ENCODE data around the gene SH2D6. TPM values are rescaled to one million over a fixed set of nuclear protein-coding genes. Genes with fewer than 3 reads are reported as not detected.
A peak's percentile ranks its signal among the peaks of the same experiment; 100 is the strongest.
"Not testable (repeated sequence)": the region's sequence is repeated elsewhere in the genome, so short reads cannot be mapped to it uniquely, and the experiment has no call there.

The SH2D6 gene
- total RNA-seq, 2 donors from 2014 or later: 0.26 to 15.5 TPM

- 74 to 93% methylated on average over 4 to 5 of the region's 5 CpGs for WGBS, 2 donors
- Histone ChIP-seq H3K36me3 (replicated peaks in 1 of 2; ENCODE audit: insufficient read depth in 1 of 2, low read depth in 2 of 2) (no peaks in the 10 kb centered on the region), H3K27ac (no peak overlapping the region), H3K4me1 (peaks cover 18% of the 10 kb centered on the region), H3K27me3 (no peaks in the 10 kb centered on the region), H3K4me3 (no peak overlapping the region), H3K9me3 (no peaks in the 10 kb centered on the region)
- TF ChIP-seq CTCF (IDR thresholded peaks at IDR 0.05): no peak
- TF ChIP-seq POLR2A (IDR thresholded peaks at IDR 0.05): no peak
- ATAC-seq: no peak
- intact Hi-C loops (cut with DNase I): no loop called here
- DNase-seq: no peak
These were observed 7.1 kb upstream of the SH2D6 start for GRCh38 chr2:85411405-85411748.

DNA sequence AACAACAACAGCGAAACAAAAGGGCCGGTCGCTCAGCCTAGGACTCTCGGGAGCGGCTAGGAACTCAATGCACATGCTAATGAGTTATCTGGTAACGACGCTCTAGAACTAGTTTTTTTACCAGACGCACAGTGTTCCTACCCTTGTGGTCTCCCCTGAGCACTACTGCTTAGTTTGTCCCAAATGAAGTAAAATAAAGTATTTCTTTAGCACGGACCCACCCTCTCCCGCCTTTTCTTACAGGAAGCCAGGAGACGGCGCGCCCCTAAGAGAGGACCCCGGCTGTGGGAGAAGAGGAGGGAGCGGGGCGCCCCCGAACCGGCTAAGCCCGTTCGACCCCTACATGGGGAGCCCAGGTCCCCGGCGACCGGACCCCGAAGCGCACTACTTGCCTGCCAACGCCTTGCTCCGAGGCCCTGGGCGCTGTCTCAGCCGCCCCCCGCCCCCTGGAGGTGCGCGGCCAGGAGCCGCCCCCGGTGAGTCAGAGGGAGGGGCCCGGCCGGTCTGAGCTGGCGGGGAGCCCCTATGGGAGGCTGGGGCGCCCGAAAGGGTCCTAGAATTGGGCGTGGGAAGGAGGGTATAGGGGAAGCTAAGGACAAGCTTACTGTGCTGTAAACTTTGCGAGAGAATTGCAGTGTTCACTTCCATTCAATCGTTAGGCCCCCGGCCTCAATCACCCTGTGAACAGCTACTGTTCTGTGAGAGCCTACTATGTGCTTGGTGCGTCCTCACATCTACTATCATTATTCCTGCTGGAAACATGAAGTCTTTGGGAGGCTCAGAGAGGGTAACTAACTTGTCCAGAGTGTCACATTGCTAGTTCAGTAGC lies 4.7 kb upstream of the SH2D6 start:
- H3K9me3 ChIP-seq: no peaks in the 10 kb centered on the region
- 4 to 9% methylated on average over 21 to 42 of the region's 44 CpGs for WGBS, 2 donors
- peaks cover 26% of the 10 kb centered on the region for H3K4me1 ChIP-seq
- H3K27ac ChIP-seq: peak overlapping the region in 3 of 4 donors; percentile 50 to 61 (median 58)
- H3K4me3 ChIP-seq: peak overlapping the region; percentile 21 to 55
- ATAC-seq (peak; percentile 47), DNase-seq (peak in 3 of 4 donors; percentile 47 to 72 (median 66))
- TF ChIP-seq CTCF (IDR thresholded peaks at IDR 0.05) (peak in 2 of 7 experiments; percentile 17 to 30), POLR2A (IDR thresholded peaks at IDR 0.05) (peak in 2 of 3 donors; percentile 30 to 34)
- intact Hi-C loops (cut with DNase I): no loop called here
- no peaks in the 10 kb centered on the region for H3K27me3 ChIP-seq
- no peaks in the 10 kb centered on the region for H3K36me3 ChIP-seq (replicated peaks in 1 of 2; ENCODE audit: insufficient read depth in 1 of 2, low read depth in 2 of 2)

DNA sequence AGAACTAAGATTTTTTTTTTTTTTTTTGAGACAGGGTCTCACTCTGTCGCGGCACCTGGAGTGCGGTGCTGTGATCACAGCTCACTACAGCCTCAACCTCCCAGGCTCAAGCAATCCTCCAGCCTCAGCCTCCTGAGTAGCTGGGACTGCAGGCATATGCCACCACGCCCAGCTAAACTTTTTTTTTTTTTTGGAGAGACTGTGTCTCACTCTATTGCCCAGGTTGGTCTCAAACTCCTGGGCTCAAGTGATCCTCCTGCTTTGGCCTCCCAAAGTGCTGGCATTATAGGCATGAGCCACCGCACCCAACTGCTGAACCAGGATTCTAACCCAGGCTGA lies 4.1 kb upstream of the SH2D6 start:
- H3K4me3 ChIP-seq; H3K27ac ChIP-seq; H3K9me3 ChIP-seq; H3K27me3 ChIP-seq; ATAC-seq; DNase-seq; intact Hi-C loops (cut with DNase I); H3K36me3 ChIP-seq (replicated peaks in 1 of 2; ENCODE audit: insufficient read depth in 1 of 2, low read depth in 2 of 2): not testable (repeated sequence)
- 57 to 65% methylated on average over 5 of the region's 5 CpGs for WGBS, 2 donors
- peaks cover 32% of the 10 kb centered on the region for H3K4me1 ChIP-seq

- no peak for ATAC-seq
- no peak overlapping the region for H3K27ac ChIP-seq
These were observed 3.6 kb upstream of the SH2D6 start for GRCh38 chr2:85414761-85415553.

More at GRCh38 chr2:85414761-85415553, 3.6 kb upstream of the SH2D6 start:
- WGBS, 2 donors: 65 to 86% methylated on average over 7 of the region's 7 CpGs
- no peaks in the 10 kb centered on the region for H3K27me3 ChIP-seq
- DNase-seq: no peak
- no peaks in the 10 kb centered on the region for H3K36me3 ChIP-seq (replicated peaks in 1 of 2; ENCODE audit: insufficient read depth in 1 of 2, low read depth in 2 of 2)
- TF ChIP-seq POLR2A (IDR thresholded peaks at IDR 0.05) (no peak), CTCF (IDR thresholded peaks at IDR 0.05) (no peak)
- intact Hi-C loops (cut with DNase I): no loop called here
- no peaks in the 10 kb centered on the region for H3K9me3 ChIP-seq
- H3K4me1 ChIP-seq: peaks cover 38% of the 10 kb centered on the region
- H3K4me3 ChIP-seq: no peak overlapping the region

Measured in body of pancreas (tissue), 4 donors.